ENCODE measurements around the gene HES2.
"Not testable (repeated sequence)": the region's sequence is repeated elsewhere in the genome, so short reads cannot be mapped to it uniquely, and the experiment has no call there.

HES2 gene, protein sequence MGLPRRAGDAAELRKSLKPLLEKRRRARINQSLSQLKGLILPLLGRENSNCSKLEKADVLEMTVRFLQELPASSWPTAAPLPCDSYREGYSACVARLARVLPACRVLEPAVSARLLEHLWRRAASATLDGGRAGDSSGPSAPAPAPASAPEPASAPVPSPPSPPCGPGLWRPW

DNA sequence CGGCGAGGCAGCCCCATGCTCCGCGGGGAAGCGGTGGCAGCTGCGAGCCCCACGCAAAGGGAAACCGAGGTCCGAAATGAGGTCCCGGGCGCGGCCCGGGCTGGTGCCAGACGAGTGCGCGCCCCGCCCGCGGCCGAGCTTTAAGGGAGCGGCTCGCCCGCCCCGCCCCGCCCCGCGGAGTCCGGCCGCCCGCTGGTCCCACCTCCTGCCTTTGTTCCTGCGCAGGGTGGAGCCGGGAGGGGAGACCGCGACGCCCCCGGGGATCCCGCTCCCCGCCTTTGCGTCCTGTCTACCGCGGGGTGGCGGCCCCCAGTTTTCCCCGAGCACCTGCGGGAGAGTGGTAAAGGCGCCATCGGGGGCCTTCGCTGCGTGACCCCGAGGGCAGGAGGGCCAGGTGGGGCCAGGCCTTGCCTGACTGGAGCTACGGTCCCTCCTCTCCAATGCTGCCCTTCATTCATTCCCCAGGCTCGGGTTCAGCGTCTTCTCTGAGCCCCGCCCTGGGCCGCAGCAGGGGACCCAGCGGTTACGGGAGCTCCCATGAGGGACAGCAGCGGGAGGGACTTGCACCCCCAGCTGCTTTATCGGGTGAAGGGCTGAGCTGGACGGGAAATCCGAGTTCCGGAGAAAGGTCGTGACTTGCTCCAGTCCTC, at the start of gene HES2:
HES2 (minus strand) TSS at position 116 of the 650 bp plus-strand sequence; CDS start at position 17, 99 bp downstream.
- no peak for DNase-seq

DNA sequence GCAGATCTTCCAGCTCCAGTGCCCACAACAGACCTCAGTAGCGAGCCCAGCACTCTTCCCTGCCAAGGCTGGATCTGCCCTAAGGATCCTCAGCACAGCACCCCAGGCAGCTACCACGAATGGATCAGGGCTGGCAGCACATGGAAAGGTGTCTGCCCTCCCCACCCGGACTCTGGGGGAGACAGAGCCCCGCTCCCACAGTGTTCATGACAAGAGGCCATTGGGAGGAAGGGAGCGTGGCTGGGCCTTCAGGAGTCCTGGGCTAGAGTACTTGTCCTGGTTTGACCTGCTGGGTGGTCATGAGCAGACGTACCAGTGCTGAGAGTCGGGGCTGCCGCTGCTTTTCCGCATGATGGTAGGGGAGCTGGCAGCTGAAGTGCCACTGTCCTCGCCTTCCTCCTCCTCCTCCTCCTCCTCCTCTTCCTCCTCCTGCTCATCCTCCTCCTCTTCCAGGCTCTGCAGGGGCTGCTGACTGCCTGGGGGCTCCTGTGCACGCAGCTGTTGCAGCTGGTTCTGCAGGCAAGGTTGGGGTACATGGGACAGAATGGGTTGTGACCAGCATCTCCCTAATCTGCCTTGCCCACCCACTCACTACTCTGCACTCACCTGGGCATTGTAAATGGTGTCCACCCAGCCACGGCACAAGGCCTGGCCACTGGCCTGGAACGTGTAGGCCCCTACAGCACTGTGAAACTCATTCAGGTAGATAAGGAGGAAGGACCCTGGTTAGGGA, 49.2 kb upstream of the HES2 start:
- no peak for DNase-seq

DNA sequence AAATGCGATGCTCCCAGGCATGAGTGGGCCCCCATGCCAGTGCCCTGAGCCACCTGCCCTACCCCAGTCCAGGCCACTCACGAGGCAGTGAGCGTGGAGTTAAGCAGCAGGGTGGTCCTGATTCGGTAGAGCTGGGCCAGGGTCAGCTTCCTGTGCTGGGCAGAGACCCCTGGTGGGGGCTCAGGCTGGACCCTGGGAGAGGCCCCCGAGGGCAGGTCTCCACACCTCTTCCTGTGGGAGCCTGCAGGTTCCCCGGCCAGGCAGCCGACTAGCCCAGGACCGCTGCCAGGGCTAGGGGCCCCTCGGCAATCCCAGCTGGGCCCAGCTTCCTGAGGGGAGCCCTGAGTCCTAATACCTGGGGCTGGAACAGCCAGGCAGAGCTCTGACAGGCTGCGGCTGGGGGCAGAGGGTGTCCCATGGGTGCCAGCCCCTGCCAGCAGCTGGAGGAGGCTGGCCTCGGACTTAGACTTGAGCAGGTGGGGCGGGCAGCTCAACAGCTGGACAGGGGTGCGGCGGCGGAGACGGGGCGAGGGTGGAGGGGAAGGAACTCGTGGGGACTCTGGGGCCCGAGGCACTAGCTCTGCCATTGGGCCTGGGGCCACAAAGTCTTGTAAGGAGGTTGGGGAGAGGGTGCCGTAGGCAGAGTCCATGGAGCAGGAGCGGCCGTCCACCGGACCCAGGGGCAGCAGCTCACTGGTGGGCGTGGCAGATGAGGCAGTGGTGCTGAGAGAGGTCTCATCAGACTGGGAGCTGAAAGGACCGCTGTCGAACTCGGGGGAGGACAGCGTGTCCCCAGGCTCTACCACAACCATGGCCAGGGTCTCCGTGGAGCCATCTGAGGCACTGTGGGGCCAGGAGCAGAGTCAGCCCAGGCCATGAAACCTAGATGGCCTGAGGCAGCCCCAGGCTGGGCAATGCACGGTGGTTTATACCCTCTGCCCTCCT, 48.3 kb upstream of the HES2 start:
- no peak for DNase-seq

DNA sequence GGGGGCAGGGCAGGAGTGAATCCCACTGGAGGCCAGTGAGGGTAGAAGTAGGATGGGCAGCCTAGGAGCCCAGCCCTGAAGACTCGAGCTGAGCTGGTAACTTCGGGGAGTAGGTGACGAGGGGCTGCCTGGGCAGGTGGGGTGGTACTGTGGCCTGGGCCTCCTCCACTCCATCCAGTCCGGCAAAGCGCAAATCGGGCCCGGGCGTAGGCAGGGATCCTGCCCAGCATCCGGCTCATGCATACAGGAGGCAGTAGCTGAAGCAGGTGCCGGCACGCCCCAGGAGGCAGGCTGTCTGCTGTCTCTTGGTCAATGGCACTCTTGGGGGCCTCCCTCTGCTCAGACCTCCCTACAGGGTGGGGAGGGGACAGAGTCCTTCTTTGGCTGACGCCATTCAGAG, 47.5 kb upstream of the HES2 start:
- DNase-seq: no peak

DNA sequence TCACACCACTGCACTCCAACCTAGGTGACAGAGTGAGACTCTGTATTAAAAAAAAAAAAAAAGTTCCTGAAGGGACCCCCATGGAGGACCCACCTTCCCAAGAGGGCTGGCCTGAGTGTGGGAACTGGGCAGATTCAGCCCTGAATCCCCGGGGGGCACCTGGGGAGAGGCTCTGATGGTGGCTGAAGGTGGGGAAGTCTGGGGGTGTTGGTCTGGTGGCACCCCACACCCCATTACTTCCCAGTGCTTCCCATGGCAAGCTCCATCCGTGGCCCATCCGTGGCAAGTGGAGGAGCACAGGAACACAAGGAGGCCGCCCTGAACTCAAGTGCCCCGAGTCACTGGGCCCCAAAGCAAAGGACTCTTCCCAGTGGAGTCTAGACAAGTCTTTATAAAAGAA, 47.0 kb upstream of the HES2 start:
- DNase-seq: no peak

DNA sequence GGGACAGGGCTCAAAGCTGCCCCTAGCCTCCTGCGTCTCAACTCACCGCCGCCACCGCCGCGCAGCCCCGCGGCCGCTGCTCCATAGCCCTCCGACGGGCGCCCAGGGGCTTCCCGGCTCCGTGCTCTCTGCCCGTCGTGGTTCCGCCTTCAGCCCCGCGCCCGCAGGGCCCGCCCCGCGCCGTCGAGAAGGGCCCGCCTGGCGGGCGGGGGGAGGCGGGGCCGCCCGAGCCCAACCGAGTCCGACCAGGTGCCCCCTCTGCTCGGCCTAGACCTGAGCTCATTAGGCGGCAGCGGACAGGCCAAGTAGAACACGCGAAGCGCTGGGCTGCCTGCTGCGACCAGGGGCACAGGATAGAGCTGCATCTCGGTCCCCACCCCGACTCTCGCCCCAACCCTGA, 46.3 kb upstream of the HES2 start, which contains the start of gene TNFRSF25:
TNFRSF25 (minus strand) TSS at position 151 of the 400 bp plus-strand sequence; CDS start at position 85, 66 bp downstream.
- peak; percentile 83 for DNase-seq

DNA sequence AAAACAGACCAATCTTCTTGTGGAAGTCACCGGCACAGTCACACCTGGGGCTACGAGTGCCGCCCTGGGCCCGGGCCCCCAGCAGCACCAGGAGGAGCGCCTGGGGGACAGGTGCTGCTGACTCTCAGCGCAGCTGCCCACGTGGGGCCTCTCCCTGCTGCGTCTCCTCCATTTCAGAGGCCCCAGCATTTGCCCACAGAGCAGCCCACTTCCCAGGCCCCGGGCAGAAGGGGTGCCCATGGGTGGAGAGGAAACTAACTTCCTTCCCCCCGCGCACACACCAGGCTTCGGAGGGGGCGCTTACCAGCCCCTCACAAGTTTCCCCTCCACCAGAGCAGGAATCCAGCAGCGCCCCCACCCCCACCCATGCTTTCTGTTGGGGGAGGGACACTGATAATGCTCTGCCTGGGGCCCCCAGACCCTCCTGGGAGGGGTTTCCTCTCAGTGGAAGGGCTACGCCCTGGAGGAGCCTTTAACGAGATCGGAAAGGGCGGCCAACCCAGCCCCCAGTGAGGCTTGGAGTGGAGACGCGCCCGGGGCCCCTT, 45.8 kb upstream of the HES2 start:
- DNase-seq: peak; percentile 76

DNA sequence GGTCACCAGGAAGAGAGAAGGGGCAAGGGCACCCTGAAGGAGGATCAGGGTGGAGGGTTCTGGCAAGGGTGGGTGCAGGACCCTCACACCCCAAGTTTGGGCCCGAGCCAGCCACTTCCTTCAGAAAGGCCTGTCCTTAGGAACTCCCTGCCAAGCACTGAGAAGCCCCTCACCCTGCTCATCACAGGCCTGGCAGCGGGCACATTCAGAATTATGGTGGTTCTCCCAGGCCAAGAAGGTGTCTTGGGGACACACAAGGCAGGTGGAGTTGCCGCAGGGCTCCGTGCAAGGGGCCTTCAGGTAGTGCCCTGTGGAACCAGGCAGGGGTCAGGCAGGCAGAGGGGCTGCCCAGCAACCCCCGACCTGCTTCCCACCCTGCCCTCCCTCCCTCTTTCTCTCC, 45.2 kb upstream of the HES2 start:
- no peak for DNase-seq

DNA sequence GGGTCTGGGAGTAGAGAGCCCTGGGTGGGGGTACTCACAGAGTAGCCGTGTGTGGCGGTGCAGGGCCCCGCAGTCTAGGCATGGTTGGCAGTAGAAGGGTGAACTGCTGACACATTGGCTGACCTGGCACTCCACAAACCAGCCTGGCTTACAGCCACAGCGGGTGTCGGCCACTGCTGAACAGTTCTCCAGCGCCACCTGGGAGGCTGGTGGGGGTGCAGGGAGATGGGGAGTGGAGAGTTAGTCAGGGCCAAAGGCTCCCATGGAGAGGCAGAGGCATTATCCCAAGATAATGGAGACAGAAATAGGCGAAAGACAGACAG, 44.8 kb upstream of the HES2 start:
- no peak for DNase-seq

DNA sequence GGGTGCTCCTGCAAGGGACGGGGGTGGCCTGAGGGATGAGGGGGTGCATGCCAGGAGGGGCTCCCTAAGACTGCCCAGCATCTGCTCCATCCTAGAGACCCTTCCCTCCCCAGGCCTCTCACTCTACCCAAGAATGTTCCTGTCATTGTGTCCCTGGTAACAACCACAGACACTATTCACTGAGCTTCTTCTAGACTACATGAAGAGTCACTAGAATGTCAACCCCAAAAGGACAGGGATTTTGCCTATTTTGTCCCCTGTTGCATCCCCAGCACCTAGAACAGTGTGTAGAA, 43.3 kb upstream of the HES2 start:
- DNase-seq: no peak

DNA sequence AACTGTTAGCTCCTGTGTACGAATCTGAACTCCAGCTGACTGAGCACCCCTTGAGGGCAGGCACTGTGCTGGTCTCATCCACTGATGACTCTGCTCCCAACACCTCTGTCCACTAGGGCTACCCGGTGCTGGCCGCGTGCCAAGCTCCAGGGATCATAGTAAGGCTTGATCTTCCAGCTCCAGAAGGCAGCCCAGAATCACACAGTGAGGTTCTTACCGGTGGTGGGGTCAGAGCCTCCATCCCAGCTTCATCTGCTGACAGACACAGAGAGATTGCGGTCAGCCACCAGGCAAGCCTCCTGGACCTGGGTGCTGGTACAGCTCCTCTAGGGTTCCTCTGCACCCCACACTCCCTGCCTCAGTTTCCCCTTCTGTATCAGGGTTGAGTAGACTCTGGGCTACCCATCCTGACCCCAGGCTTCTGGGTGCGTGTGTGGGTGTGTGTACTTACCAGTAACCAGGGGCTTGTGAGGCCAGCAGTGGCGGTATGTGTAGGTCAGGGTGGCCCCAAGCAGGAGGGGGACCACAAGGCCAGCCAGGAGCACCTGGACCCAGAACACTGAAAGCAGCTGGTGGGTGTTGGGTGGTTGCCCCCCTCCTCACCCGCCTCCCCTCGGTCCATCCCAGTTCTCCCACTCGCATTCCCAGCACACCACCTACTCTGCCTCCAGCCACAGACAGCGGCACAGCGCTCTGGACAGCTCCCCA, 42.8 kb upstream of the HES2 start:
- DNase-seq: no peak

DNA sequence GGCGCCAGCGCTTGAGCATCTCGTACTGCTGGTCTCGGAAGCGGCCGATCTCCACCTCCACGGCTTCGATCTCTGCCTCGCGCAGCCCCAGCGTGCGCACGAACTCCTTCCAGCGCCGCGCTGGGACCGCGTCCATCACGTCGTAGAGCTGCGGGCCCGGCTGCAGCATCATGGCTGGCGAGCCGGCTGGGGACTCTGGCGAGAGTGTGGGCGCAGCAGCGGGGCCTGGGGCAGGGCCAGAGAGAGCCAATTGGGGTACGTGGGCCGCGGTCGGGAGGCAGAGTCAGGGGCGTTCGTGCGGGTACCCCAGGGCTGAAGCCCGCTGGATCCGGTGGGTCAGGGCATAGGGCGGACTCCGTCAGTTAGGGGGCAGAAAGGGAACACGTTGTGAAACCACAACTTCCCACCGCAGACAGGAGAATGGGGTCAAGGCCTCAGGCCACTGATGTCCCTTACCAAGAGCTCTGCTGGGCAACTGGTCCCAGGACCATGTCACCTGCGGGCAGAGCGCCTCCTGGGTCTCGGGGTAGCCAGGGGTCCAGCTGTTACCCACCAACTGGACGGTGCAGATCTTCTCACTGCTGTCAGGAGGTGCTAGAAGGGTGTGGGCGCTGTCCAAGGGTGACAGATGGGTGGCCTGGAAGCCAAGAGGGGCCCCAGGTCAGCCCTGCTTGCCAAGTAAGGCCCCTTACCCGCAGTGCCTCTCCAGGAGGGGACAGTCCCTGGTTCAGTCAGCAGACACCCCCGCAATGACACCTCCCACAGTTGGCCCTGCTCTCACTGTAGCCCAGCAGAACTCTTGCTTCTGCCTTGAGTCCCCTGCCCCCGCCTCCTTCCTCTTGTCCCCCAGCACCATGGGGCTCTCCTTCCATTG, 42.1 kb upstream of the HES2 start:
- DNase-seq: no peak

DNA sequence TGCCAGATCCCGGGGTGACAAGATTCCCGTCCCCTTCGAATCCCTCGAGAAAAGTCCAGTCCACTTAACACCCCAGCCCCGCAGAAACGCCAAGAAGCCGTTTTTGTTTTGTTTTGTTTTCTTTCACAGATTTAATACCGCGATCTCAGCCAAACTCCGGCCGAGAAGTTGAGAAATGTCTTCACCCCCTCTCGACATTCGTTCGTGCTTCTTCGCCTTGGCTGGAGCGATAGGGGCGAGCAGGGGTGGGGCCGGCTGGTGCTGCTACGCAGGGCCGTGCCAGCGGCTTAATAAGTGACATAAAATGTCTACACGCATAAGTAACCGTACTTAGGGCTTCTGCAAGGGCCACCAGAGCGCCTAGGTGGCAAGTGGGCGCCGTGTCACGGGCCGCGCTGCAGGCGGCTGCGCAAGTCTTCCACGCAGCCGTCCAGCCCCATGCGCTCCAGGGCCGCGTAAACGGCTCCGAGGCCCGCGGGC, 41.4 kb upstream of the HES2 start:
- no peak for DNase-seq

DNA sequence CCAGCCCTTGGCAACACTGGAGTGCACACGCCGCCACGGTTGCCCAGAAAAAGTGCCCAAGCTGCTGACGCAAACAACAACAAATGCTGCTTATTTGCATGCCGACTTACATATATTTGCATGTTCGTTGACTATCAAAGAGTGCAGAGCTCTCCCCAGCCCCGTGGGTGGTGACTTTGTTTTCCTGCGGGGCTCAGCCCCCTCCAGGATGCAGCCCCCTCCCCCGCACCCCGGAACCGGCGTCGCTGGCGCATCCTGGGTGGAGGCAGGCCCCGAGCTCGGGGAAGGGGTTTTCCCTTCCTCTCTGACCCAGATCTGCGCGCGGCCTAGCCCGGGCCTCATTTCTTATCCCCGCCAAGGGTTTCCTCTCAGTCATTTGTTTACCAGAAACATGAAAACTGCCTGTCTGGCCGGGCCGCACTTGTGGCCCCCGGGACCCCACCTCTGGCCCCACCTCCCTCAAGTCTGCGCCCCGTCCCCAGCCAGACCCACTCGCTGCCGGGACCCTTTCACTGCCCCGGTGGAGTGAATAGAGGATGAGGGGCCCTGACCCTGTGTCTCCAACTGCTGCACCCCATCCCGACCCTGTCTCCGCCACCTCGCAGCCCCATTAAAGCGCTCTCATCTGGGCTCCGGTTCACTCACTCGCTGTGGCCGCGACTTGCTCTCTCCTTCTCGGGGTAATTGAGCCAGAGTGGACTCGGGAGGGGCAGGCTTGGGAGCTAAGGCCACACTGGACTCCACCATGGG, 40.8 kb upstream of the HES2 start:
- peak; percentile 85 for DNase-seq

DNA sequence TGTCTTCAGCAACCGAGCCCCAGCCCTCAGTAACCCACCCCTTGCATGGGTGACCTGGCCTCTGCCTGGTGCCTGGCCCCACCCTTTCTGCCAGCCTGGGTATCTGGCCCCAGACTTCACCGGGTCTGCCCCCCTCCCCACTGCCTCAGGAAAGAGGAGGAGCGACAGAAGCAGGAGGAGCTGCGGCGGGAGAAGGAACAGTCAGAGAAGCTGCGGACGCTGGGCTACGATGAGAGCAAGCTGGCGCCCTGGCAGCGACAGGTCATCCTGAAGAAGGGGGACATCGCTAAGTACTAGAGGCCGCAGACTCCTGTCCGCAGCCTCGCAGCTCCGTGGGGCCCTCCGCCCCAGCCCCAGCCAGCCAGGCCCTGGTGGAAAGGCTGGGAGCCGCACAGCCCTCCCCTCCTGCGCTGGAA, 40.1 kb upstream of the HES2 start:
- no peak for DNase-seq

DNA sequence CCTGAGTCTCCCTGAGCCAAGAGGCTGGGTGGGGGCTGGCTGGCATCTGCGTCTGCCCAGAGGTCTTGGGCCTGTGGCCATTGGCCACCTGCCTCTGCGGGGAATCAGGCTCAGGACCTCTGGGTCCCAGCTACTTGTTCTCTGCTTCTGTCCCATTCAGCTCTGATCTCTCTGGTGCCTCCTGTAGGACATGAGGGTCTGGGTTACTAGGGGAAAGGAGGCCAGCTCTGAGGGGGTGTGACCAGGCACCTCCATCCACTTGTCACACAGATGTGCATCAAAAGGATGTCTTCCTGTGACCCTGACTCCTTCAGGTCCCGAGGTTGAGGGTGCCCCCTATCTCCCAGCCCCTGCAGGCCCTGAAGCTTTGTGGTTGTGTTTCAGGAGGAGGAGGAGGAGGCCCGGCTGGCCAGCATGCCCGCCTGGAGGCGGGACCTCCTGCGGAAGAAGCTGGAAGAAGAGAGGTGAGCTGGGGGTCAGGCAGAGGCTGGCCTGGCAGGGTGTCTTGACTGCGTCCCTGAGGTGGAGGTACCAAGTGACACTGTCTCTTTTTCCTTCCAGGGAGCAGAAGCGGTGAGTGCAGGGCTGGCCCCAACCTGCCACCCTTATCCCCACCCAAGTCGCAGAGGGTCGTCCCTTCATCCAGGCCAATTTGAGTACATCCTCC, 37.2 kb upstream of the HES2 start:
- no peak for DNase-seq

DNA sequence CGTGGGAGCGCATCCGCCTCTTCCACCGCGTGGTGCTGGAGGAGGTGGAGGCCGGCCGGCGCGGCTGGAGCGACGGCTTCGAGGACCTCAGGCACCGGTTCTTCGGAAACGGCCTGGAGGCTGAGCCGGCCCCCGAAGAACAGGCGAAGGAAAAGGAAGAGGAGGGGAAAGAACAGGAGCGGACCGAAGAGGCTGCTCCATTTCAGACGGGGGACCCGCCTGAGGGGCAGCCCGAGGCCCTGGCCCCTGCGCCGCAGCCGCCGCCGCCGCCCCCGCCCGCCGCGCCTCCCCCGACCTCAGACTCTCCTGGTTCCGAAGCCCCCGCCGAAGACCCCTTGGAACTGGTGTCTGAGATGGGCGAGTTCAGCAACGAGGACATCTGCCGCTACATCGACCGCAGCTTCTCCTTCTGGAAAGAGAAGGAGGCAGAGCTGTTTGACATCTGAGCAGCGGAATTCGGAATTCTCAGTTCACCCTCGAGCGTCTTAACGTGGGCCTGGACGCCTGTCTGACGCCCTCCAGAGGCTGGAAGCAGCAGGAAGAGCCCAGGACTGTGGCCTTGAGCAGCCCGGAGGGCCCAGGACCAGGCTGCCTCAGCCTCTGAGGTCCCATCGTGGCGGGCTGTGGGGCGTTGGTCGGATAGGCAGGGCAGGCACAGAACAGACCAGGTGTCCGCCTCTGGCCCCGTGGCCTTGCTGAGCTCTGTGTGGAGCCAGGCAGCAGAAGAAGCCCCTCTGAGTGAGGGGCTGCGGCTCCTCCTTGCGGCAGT, 36.2 kb upstream of the HES2 start:
- DNase-seq: not testable (repeated sequence)

DNA sequence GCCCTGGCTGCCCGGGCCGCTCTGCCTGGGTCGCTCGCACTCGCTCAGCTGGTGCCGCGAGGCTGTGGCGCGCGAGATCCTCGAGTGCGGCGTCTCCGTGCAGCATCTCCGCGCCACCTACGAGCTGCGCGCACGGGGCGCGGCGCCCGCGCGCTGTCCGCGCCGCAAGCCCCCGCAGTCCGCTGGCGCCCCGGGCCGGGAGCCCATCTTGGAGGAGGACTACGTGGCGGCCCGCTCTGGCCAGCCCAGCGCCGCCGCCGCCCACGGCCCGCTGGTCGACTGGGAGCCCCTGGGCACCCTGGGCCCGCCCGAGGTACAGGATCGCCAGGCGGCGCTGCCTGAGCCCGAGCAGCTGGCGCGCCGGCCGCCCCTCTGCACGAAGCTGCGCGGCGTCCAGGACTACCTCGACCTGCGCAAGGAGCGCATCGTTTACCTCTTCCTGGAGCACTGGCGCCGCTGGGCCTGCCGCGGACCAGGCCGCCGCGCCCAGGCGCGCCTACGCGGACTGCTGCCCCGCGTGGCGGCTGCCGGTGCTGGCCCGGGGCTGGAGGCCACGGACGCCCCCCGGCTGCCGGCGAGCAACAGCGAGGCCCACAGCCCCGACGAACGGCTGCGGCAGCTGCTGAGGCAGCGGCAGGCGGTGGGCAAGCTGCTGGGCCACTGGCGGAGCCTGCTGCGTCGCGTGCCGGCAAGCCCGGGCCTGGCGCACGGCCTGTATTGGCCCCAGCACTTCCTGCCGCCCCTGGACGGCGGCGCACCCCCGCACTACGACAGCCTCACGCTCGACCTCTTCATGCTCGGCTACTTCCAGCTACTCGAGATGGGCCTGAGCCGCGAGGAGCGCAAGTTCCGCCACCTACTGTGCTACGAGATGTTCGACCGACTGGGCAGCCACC, 35.4 kb upstream of the HES2 start:
- no peak for DNase-seq
